ENCODE measurements around the gene CWC27. TPM values are rescaled to one million over a fixed set of nuclear protein-coding genes. Genes with fewer than 3 reads are reported as not detected.

CWC27 gene
- total RNA-seq, 1 experiment from 2014 or later, result 12.6 TPM

- H2AFZ ChIP-seq (ENCODE audit: low read length), result no peak overlapping the region
- no peaks in the 10 kb centered on the region for H3F3A ChIP-seq (ENCODE audit: low read length, unreplicated experiment)
- ChIA-PET CTCF (no interaction called here), POLR2A (ENCODE audit: unreplicated experiment) (no interaction called here)
- H3K4me2 ChIP-seq (ENCODE audit: low read length), result no peak overlapping the region
- no peak for DNase-seq
- BruUV-seq (replicated peaks), result no TSS peak
- ATAC-seq, result no peak
- H3K4me3 ChIP-seq (ENCODE audit: low read length), result no peak overlapping the region
- H3K27me3 ChIP-seq (ENCODE audit: low read length), result no peaks in the 10 kb centered on the region
- H3K9me2 ChIP-seq (replicated peaks; ENCODE audit: low read length), result no peaks in the 10 kb centered on the region
- H3K4me1 ChIP-seq (ENCODE audit: insufficient read depth, low read length), result no peaks in the 10 kb centered on the region
- no peak for TF ChIP-seq EZH2phosphoT487 (IDR thresholded peaks at IDR 0.05; ENCODE audit: borderline replicate concordance, low read length)
- TF ChIP-seq EZH2 (IDR thresholded peaks at IDR 0.05; ENCODE audit: low read length, unreplicated experiment), result no peak
- no peak overlapping the region for H3K9ac ChIP-seq (ENCODE audit: low read length)
- H3K79me2 ChIP-seq (ENCODE audit: low read length), result no peaks in the 10 kb centered on the region
- no peaks in the 10 kb centered on the region for H4K20me1 ChIP-seq (ENCODE audit: low read length)
- intact Hi-C loops (cut with micrococcal nuclease), result no loop called here
- no peaks in the 10 kb centered on the region for H3K36me3 ChIP-seq (ENCODE audit: low read depth, low read length)
- H3K9me3 ChIP-seq (ENCODE audit: low read length), result no peaks in the 10 kb centered on the region
- no peak overlapping the region for H3K27ac ChIP-seq (ENCODE audit: low read length)
Observed at GRCh38 chr5:64914396-64914795, 145.7 kb downstream of the CWC27 start.

DNA sequence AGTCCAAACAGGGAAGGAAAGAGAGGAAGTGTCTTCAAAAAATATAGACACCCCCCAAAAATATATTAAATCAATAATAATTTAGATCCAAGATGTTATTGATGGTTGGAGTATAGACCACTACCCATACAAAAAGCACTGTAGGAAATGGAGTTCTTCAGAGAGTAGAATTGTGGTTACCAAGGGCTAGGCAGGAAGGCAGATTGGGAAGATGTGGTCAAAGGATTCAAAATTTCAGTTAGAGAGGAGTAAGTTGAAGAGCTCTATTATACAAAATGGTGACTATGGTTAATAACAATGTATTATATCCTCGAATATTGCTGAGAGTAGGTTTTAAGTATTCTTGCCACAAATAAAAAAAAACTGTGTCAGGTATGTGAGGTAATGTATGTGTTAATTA, 149.4 kb downstream of the CWC27 start:
- H3K79me2 ChIP-seq (ENCODE audit: low read length), result no peaks in the 10 kb centered on the region
- no peaks in the 10 kb centered on the region for H3K4me1 ChIP-seq (ENCODE audit: insufficient read depth, low read length)
- no peaks in the 10 kb centered on the region for H3K27me3 ChIP-seq (ENCODE audit: low read length)

GRCh38 chr5:64921386-64921785, 152.7 kb downstream of the CWC27 start:
- no peak overlapping the region for H3K4me2 ChIP-seq (ENCODE audit: low read length)
- H3K9me3 ChIP-seq (ENCODE audit: low read length), result no peaks in the 10 kb centered on the region
- CTCF ChIA-PET, result no interaction called here
- H3K4me3 ChIP-seq (ENCODE audit: low read length), result no peak overlapping the region
- no peak for TF ChIP-seq EZH2 (IDR thresholded peaks at IDR 0.05; ENCODE audit: low read length, unreplicated experiment)
- TF ChIP-seq EZH2phosphoT487 (IDR thresholded peaks at IDR 0.05; ENCODE audit: borderline replicate concordance, low read length), result no peak
- TF ChIP-seq CTCF (conservative IDR thresholded peaks at IDR 0.05; ENCODE audit: low read depth, low read length), result no peak
- POLR2A ChIA-PET (ENCODE audit: unreplicated experiment), result no interaction called here
- no peaks in the 10 kb centered on the region for H3K9me2 ChIP-seq (replicated peaks; ENCODE audit: low read length)
- no peaks in the 10 kb centered on the region for H3K4me1 ChIP-seq (ENCODE audit: insufficient read depth, low read length)
- H2AFZ ChIP-seq (ENCODE audit: low read length), result no peak overlapping the region
- no peaks in the 10 kb centered on the region for H4K20me1 ChIP-seq (ENCODE audit: low read length)
- H3K27me3 ChIP-seq (ENCODE audit: low read length), result no peaks in the 10 kb centered on the region
- BruUV-seq (replicated peaks), result no TSS peak
- no peaks in the 10 kb centered on the region for H3K79me2 ChIP-seq (ENCODE audit: low read length)
- DNase-seq (no peak), ATAC-seq (no peak)
- H3F3A ChIP-seq (ENCODE audit: low read length, unreplicated experiment), result no peaks in the 10 kb centered on the region
- H3K36me3 ChIP-seq (ENCODE audit: low read depth, low read length), result peaks cover 4% of the 10 kb centered on the region; the same call in 1 of the 2 replicates
- H3K9ac ChIP-seq (ENCODE audit: low read length), result no peak overlapping the region
- H3K27ac ChIP-seq (ENCODE audit: low read length), result no peak overlapping the region
- intact Hi-C loops (cut with micrococcal nuclease), result no loop called here

More for the DNA sequence above, 149.4 kb downstream of the CWC27 start:
- H3K36me3 ChIP-seq (ENCODE audit: low read depth, low read length), result peaks cover 4% of the 10 kb centered on the region; the same call in 1 of the 2 replicates
- no peaks in the 10 kb centered on the region for H3F3A ChIP-seq (ENCODE audit: low read length, unreplicated experiment)
- ChIA-PET POLR2A (ENCODE audit: unreplicated experiment) (no interaction called here), CTCF (no interaction called here)
- H3K4me2 ChIP-seq (ENCODE audit: low read length), result no peak overlapping the region
- H3K4me3 ChIP-seq (ENCODE audit: low read length), result no peak overlapping the region
- H3K9me2 ChIP-seq (replicated peaks; ENCODE audit: low read length), result no peaks in the 10 kb centered on the region
- no peak overlapping the region for H3K9ac ChIP-seq (ENCODE audit: low read length)
- ATAC-seq, result no peak
- intact Hi-C loops (cut with micrococcal nuclease), result no loop called here
- H2AFZ ChIP-seq (ENCODE audit: low read length), result no peak overlapping the region
- no peaks in the 10 kb centered on the region for H4K20me1 ChIP-seq (ENCODE audit: low read length)
- H3K9me3 ChIP-seq (ENCODE audit: low read length), result no peaks in the 10 kb centered on the region
- no TSS peak for BruUV-seq (replicated peaks)
- no peak for DNase-seq
- TF ChIP-seq EZH2phosphoT487 (IDR thresholded peaks at IDR 0.05; ENCODE audit: borderline replicate concordance, low read length) (no peak), EZH2 (IDR thresholded peaks at IDR 0.05; ENCODE audit: low read length, unreplicated experiment) (no peak), CTCF (conservative IDR thresholded peaks at IDR 0.05; ENCODE audit: low read depth, low read length) (no peak)
- H3K27ac ChIP-seq (ENCODE audit: low read length), result no peak overlapping the region

Measured in PC-3 (cell line).